Stimulated activated CD4-positive, alpha-beta T cell treated with anti-CD3 and anti-CD28 coated beads, TNF-alpha, amount 100 ng/mL, for 1 hour (primary cell): ENCODE measurements around the gene DDX31.

ENCODE experiments used
- DNase-seq, 3 donors: peaks; one replicate each; pipeline ENCODE4 v3.0.0-alpha.2; 2020; ENCODE audit warnings: low read depth in 3 of 3, low spot score in 1 of 3

Gene DDX31

GRCh38 chr9:132637801-132638200, 32.0 kb downstream of the DDX31 start:
- no peak for DNase-seq

DNA sequence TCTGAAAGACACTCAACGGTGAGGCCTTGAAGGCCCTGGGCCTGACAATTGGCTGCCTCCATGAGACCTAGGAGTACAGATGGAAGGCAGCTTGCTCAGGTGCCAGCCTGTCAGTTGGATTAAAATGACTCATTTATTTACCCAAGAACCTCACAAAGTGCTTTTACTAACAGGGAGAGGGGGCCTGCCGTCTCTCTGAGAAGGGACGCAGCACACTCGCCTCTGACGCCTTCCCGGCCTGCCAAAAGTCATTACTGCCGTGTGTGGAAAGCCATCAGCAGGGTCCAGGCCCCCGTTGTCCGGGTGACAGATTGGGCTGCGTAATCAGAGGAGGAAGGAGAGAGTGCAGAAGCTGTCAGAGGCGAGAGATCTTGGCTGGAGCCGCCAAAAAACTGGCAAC, 32.4 kb downstream of the DDX31 start:
- DNase-seq = no peak

- no peak for DNase-seq
These were observed 35.5 kb downstream of the DDX31 start for GRCh38 chr9:132634327-132634726.

DNA sequence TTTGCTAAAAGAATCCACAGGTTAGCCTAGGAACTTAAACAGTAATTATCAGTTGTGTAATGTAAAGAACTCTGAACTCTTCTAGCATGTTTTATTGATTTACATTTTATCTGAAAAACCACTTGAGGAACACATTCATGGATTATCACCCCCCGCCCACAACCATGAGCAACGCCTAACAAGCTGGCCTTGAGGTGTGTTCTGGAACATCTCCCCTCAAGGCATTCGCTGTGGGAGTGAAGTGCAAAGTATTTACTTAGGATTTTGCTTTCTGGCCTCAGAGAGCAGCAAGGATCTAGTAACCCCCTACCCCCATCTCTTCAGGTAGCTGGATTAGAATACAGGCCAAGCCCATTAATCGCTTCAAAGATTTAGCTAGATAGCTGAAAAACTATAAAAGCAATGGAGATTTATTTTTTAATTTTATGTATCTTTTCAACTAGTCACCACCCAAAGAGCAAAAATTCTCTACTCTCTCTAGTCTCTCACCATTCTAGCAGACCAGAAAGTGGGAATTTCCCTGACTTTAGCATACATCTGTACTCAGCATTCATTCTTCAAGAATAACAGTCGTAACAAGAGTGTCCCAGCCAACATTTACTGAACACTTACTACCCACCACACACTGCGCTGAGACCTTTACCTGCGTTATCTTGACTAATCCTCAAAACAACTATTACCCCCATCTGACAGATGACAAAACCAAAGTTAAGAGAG, 37.2 kb downstream of the DDX31 start:
- DNase-seq = no peak

DNA sequence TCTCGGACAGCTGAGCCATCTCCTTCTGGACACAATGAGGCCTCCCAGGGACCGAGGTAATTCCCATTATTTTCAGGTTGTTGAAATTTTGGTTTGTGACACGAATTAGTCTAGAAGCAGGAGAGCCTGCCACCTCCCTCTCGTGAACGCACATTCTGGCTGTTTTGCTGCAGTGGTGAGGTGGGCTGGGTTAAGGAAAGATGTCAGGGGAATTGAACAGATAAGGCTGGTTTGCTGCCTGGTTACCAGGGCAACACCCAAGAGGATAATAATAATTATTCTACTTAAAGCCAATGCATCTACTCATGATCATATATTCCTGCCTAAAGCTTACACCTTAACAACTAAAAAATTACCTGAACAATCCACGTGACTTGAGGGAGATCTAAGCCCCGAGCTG, 38.1 kb downstream of the DDX31 start:
- no peak for DNase-seq

DNA sequence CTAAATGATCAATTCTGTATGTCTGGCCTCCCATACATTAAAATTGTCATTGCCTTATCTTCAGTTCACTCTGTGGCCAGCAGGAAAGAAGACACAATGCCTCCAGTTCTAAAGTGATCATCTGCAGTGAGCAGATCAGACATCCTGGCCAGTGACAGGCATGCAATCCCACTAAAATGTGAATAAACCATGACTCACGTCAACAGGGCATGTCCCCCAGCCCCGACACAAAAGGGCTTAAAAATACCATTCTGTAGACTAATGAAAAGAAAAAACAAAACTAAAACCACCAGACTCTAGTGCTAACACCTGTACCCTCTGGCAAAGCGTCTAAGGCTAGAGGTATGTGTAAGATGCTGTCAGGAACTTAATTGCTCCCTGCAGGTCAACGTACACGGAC, 38.5 kb downstream of the DDX31 start:
- no peak for DNase-seq

GRCh38 chr9:132630811-132631210, 39.0 kb downstream of the DDX31 start:
- no peak for DNase-seq

GRCh38 chr9:132630116-132630515, 39.7 kb downstream of the DDX31 start:
- no peak for DNase-seq

DNA sequence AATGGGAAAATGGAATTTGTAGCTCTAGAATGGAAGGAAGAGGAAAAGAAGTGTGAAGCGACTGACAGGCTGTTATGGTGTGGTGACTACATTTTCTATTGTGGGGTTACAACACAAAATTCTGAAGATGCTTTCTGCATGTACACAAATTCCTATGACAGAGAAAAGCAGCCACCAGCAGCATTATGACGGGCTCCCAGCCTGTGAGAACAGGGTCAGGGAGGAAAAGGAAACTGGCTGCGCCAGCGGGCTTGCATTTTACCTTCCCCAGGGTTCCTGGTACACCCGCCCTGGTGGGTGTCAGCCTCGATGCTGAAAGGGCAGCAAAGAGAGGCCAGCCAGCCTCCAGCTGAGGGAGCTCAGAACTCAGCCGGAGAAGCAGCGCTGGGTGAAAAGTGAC, 41.0 kb downstream of the DDX31 start:
- DNase-seq = no peak

GRCh38 chr9:132627594-132627993, 42.2 kb downstream of the DDX31 start:
- no peak for DNase-seq

GRCh38 chr9:132627106-132627505, 42.7 kb downstream of the DDX31 start:
- no peak for DNase-seq

DNA sequence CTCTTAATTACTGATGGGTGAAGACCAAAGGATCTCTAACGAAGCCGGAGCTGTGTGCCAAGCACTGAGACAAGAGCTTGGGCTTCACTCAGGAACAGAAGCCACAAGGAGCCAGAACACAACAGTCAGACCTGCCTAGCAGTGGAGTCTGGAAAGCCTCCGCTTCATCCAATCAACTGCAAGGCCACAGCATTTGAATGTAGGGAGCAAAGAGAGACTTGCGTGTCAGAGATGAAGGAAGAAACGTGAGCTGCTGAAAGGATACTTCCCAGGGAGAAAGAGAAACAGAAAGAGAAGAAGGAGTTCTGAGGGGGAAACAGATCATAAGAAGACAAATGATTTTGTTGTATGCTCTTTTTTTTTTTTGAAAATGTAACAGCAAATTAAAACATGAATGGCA, 43.5 kb downstream of the DDX31 start:
- DNase-seq = no peak

- no peak for DNase-seq
These were observed 47.6 kb downstream of the DDX31 start for GRCh38 chr9:132622159-132622558.

DNA sequence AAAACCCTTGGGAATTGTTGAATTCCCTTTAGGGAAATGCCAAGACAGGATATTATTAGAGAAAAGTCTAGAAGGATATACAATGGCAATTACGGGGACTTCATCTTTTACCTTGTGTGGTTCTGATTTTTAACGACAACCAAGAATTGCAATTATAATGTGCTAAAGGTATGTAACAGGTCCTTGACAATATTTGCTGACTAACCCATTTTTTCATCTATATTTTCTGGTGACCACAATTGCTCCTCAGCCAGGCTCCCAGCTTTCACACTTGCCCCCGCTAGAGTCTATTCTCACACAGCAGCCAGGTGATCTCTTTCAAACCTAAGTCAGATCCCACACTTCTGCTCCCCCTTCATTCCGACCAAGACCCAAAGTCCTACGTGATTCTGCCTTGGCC, 53.1 kb downstream of the DDX31 start:
- no peak for DNase-seq

DNA sequence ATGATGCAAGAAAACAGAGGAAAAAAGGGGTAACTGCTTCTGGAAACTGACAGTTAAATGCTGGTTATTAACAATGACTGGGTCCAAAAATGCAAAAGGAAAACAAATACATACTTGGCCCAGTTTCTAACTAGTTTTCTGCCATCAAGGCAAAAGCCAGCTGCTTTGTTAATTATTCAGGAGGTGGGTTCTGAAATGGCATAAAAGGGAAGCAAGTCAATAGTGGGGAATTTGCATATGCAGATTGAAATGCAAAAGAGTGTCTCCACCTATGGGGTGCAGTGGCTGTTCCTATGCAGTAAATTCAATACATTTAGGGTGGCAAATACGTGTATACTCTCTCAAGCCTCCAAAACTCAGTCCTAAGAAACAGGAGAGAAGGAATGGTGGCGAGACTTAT, 54.0 kb downstream of the DDX31 start:
- DNase-seq = no peak

DNA sequence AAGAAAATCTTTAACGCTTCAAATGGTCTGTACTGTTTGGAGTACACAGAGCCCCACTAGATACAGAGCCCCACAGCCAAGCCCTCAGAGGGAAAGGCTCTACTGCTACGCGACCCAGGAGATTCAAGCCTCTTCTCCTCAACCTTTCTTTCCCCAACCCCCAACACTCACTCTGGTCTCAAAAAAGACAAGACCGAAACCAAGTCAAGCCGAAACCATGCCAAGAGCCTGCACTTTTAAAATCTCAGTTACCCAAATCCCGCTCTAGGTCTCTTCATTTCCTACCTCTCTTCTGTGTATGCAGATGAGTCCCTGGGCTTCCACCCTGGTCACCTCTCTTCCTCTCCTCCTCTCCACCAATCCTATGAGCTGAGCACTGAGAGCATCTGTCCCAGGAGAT, 55.5 kb downstream of the DDX31 start:
- DNase-seq = no peak

DNA sequence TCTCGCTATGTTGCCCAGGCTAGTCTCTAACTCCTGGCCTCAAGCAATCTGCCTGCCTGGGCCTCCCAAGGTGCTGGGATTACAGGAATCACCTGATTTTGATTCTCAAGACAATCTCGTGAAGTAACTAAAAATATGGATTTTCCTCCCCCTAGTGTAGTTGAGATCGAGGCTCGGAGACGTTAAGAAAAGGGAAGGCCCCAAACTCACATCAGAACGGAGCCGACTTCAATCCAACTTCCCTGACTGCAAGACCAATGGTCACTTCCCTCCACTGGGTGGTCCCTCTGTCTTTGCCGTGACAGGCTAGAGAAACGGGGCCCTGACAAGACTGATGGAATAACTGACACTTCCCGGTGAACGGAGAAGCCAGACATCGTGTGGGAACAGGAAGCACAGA, 59.1 kb downstream of the DDX31 start:
- DNase-seq = no peak

GRCh38 chr9:132609829-132610228, 60.0 kb downstream of the DDX31 start:
- DNase-seq = no peak

DNA sequence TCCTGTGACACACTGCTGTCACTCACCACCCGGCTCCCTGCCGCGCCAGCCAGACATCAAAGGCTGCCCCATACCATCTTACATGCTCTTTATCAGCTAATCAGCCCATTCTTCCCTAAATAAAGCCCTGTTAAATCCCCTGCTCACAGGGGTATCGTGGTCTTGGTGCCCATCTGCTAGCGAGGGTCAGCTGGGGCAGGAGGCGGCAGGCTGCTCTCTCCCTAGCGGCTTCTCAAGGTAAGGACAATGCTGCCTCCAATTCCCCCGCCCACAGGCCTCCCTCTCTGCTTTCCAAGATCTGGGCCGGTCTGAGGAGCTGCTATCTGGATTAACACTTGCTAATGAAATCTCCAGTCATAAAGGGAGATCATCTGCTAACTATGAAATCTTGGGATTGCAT, 60.6 kb downstream of the DDX31 start:
- DNase-seq = no peak

DNA sequence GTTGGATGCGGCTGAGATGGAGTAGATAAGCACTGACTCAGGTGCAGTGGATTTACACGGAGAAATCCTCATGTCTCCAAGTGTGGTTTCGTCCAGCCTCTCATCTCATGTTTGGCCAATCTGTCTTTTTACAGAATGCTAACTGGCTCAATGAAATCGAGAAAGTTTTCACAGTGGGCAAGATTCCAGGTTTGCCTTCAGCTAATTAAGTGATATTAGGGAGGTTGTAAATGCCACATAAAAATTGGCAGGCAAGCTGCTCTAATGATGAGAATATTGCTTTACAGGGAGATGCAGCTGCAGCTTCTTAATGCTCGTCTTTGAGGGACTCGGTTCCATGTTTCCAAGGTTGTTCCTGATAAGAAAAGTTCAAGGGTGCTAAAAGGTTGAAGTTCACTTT, 63.7 kb downstream of the DDX31 start:
- DNase-seq = no peak

GRCh38 chr9:132605387-132605786, 64.4 kb downstream of the DDX31 start:
- DNase-seq = no peak

GRCh38 chr9:132602207-132602606, 67.6 kb downstream of the DDX31 start:
- no peak for DNase-seq

- no peak for DNase-seq
These were observed 69.3 kb downstream of the DDX31 start for GRCh38 chr9:132600326-132600984.
